ENCODE data around the gene CNRIP1.

CNRIP1 gene

DNA sequence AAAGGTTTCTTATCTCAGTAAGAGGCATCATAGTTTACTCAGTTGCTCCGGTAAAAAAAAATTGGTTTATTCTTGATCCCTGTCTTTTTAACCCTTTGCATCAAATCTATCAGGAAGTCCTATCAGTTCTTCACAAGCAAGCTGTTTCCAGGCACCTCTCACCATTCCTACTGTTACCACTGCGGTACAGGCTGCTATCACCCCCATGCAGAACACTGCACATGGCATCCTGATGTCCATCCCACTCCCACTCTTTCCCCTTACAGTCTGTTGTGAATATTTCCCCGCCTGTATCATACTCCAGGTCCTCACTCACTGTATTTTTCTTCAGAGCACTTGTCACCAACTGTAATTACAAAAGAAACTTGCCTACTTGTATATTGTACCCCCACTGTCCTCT is 5.3 kb upstream of the CNRIP1 start:
- TF ChIP-seq, protein P1, sequence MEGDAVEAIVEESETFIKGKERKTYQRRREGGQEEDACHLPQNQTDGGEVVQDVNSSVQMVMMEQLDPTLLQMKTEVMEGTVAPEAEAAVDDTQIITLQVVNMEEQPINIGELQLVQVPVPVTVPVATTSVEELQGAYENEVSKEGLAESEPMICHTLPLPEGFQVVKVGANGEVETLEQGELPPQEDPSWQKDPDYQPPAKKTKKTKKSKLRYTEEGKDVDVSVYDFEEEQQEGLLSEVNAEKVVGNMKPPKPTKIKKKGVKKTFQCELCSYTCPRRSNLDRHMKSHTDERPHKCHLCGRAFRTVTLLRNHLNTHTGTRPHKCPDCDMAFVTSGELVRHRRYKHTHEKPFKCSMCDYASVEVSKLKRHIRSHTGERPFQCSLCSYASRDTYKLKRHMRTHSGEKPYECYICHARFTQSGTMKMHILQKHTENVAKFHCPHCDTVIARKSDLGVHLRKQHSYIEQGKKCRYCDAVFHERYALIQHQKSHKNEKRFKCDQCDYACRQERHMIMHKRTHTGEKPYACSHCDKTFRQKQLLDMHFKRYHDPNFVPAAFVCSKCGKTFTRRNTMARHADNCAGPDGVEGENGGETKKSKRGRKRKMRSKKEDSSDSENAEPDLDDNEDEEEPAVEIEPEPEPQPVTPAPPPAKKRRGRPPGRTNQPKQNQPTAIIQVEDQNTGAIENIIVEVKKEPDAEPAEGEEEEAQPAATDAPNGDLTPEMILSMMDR (IDR thresholded peaks at IDR 0.05; ENCODE audit: low read depth, low read length): no peak
- no peak overlapping the region for H3K4me3 ChIP-seq (replicated peaks in 1 of 2; ENCODE audit: low read depth in 2 of 2, low read length in 2 of 2)
- no peak for DNase-seq (ENCODE audit: low read depth in 2 of 2)

DNA sequence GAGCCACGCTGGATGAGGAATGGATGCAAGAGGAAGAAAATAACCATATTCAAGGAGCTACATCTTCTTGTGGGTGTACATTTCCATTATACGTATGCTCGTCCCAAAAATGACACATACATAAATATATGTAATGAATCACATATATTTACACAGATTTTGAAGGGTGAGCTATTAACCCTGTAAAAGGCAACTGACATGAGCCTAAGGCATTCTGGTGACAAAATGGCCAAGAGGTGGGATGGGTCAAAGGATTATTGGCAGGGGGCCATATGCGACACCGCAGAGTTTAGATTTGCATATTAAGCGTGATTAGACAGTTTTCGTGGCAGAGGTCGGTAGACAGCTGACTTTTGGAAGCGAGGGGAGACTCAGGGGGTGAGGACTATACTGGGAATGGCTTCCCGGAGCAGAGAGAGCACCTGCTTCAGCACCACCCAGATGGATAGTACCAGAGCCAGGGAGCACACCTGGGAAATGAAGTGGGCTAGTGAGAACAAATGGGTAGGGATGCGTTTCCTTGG is 431 bp upstream of the CNRIP1 start:
- H3K4me3 ChIP-seq (replicated peaks in 1 of 2; ENCODE audit: low read depth in 2 of 2, low read length in 2 of 2): peak overlapping the region; percentile 84 to 86
- peak in 1 of 2 donors; percentile 25 for DNase-seq (ENCODE audit: low read depth in 2 of 2)
- TF ChIP-seq, protein P1 (IDR thresholded peaks at IDR 0.05; ENCODE audit: low read depth, low read length): no peak

DNA sequence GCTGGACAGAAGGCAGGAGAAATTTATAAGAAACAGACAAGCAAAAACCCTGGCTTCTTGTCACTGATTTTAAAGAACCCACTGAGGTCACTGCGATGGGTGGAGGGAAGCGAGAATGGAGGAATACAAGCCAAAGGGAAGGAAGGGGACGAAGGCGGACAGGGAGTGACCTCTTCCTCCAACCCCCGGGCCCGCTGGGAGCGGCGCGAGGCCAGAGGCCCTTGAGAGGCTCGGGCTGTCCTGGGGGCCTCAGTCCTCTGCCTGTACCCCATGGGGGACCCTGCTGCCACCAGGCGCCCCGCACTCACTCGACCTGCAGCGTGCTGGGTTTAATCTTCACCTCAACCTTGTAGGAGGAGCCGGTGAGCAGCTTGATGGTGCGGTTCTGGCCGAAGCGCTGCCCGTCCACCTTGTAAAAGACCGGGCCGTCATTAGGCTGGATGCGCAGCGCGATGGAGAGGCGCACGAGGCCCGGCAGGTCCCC is 793 bp downstream of the CNRIP1 start:
- H3K4me3 ChIP-seq (replicated peaks in 1 of 2; ENCODE audit: low read depth in 2 of 2, low read length in 2 of 2): peak overlapping the region; percentile 84 to 86
- DNase-seq (ENCODE audit: low read depth in 2 of 2): peak; percentile 4 to 49
- TF ChIP-seq, protein P1 (IDR thresholded peaks at IDR 0.05; ENCODE audit: low read depth, low read length): no peak

DNA sequence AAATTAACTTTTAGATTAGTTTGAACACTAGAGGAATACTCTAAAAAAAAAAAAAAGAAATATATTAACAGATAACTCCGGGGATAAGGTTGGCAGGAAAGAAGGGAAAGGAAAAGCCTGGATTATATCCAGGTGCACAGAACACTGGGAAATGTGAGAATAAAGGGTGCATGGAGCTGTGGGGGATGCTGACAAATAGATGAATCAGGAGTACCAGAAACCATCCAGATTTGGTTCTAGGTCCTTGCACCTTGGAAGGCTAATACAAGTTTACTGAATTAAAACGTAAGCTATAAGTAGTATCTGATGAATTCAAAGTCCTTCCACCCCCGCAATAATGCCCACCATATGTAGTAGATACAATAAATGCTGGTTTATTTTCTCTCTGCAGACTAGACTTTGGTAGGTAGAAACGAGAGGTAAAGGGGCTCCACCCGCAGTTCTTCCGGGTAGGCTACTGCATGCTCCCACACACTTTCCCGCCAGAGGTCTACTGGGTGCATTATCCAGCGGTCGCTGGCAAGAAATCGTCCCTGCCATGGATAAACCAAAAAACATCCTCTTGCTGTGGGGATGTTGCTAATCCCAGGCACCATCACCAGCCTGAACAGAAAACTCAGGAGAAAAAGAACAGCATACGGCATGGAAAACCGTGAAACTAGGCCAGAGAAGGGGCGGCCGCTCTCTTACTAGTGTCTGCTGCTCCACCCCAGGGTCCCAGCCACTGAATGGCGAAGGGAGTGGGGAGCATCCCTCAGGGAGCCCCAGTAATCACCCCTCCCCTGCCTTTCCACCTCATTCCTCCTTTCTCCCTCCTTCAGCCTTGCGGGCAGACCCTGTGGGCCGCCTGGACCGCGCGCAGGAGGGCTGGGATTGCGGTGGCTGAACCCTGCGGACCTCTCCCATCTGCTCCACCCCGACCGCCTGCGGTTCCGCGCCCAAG is 1.5 kb downstream of the CNRIP1 start:
- peak overlapping the region; percentile 84 to 86 for H3K4me3 ChIP-seq (replicated peaks in 1 of 2; ENCODE audit: low read depth in 2 of 2, low read length in 2 of 2)
- peak; percentile 6 to 20 for DNase-seq (ENCODE audit: low read depth in 2 of 2)
- TF ChIP-seq, protein P1 (IDR thresholded peaks at IDR 0.05; ENCODE audit: low read depth, low read length): no peak

DNA sequence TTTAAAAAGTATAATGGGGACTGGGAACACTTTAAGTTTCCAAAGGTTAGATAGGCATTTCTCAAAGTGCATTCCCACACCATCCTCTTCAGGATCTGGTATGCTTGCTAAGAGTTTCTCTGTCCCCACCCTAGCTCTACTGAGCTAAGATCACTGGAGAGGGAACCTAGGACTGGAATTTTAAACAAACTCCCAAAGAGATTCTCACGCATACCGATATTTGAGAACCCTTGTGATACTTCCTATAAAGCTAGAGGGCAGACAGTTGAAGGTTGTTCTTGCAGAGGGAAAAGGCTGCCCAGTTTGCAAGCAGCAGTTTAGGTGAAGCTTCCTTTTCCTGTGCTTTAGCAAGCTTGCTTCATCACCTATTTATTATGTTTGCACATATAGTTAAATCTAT is 3.6 kb downstream of the CNRIP1 start:
- H3K4me3 ChIP-seq (replicated peaks in 1 of 2; ENCODE audit: low read depth in 2 of 2, low read length in 2 of 2): no peak overlapping the region
- DNase-seq (ENCODE audit: low read depth in 2 of 2): no peak
- TF ChIP-seq, protein P1 (IDR thresholded peaks at IDR 0.05; ENCODE audit: low read depth, low read length): no peak

DNA sequence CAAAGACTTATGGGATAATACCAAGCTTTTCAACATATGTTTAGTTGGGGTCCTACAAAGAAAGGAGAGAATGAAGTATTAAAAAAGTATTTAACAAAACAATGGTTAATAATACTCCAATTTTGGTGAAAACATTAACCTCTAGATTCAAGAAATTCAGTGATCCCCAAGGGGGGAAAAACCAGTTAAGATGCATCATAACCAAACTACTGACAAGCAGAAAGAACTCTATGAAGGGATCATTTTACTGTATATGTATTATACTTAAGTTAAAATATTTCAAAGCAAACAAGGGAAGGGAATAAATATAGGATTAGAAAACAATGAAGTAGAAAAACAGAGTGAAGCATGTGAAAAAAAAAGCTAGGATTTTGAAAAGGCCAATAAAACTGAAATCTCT is 8.7 kb downstream of the CNRIP1 start:
- H3K4me3 ChIP-seq (replicated peaks in 1 of 2; ENCODE audit: low read depth in 2 of 2, low read length in 2 of 2): no peak overlapping the region
- no peak for DNase-seq (ENCODE audit: low read depth in 2 of 2)
- TF ChIP-seq, protein P1 (IDR thresholded peaks at IDR 0.05; ENCODE audit: low read depth, low read length): no peak

Data from cardiac fibroblast (primary cell).